ENCODE data around the gene TEKT1. TPM values are rescaled to one million over a fixed set of nuclear protein-coding genes. Genes with fewer than 3 reads are reported as not detected.
"Not testable (repeated sequence)": the region's sequence is repeated elsewhere in the genome, so short reads cannot be mapped to it uniquely, and the experiment has no call there.

TEKT1 gene
- total RNA-seq, 2 experiments from 2014 or later = not detected

- POLR2A ChIA-PET; ATAC-seq (ENCODE audit: low read depth); H3K27ac Mint-ChIP-seq; H3K4me3 Mint-ChIP-seq; H3K9me3 Mint-ChIP-seq; H3K36me3 Mint-ChIP-seq; H3K4me1 Mint-ChIP-seq; DNase-seq: not testable (repeated sequence)
- peaks cover 47% of the 10 kb centered on the region for H3K27me3 Mint-ChIP-seq
These were observed 17.1 kb upstream of the TEKT1 start for GRCh38 chr17:6848545-6849179.

DNA sequence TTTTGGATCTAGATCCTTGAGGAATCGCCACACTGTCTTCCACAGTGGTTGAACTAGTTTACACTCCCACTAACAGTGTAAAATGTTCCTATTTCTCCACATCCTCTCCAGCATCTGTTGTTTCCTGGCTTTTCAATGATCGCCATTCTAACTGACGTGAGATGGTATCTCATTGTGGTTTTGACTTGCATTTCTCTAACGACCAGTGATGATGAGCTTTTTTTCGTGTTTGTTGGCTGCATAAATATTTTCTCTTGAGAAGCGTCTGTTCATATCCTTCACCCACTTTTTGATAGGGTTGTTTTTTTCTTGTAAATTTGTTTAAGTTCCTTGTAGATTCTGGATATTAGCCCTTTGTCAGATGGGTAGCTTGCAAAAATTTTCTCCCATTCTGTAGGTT lies 14.6 kb upstream of the TEKT1 start:
- H3K9me3 Mint-ChIP-seq; DNase-seq; H3K4me1 Mint-ChIP-seq; H3K36me3 Mint-ChIP-seq; H3K27ac Mint-ChIP-seq; H3K4me3 Mint-ChIP-seq; ATAC-seq (ENCODE audit: low read depth); POLR2A ChIA-PET: not testable (repeated sequence)
- H3K27me3 Mint-ChIP-seq = peaks cover 50% of the 10 kb centered on the region

DNA sequence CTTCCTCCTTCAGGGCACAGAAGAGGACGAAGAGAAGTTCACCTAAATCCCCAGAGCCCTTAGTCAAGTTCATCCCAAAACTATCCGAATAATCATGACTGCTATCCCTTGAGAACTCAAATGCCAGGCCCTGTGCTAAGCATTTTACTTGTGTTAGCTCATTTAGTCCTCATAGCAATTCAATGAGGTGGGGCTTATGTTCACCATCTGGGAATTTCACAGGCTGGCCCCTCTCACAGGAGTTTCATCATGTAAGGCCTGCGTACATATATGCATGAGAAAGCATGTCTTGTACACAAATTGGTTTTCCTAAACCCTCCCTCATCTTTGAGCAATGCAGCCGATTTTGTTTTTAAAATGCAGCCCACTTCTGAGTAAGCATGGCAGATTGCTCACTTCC lies 12.9 kb upstream of the TEKT1 start:
- H3K36me3 Mint-ChIP-seq; H3K9me3 Mint-ChIP-seq; H3K4me1 Mint-ChIP-seq; H3K4me3 Mint-ChIP-seq; POLR2A ChIA-PET; H3K27ac Mint-ChIP-seq; DNase-seq; ATAC-seq (ENCODE audit: low read depth): not testable (repeated sequence)
- H3K27me3 Mint-ChIP-seq = peaks cover 58% of the 10 kb centered on the region

GRCh38 chr17:6843241-6843880 lies 11.8 kb upstream of the TEKT1 start:
- H3K4me1 Mint-ChIP-seq = peaks cover 7% of the 10 kb centered on the region
- POLR2A ChIA-PET = interaction anchor here (0.5 to 0.9 kb wide), 2 partner anchors 67 to 90 kb away, joined by 3 to 4 read pairs; no protein-coding TSS in a partner anchor
- H3K36me3 Mint-ChIP-seq = no peaks in the 10 kb centered on the region
- H3K9me3 Mint-ChIP-seq = no peaks in the 10 kb centered on the region
- peaks cover 68% of the 10 kb centered on the region for H3K27me3 Mint-ChIP-seq
- no peak overlapping the region for H3K4me3 Mint-ChIP-seq
- ATAC-seq (ENCODE audit: low read depth) = no peak
- DNase-seq = no peak
- H3K27ac Mint-ChIP-seq = no peak overlapping the region

DNA sequence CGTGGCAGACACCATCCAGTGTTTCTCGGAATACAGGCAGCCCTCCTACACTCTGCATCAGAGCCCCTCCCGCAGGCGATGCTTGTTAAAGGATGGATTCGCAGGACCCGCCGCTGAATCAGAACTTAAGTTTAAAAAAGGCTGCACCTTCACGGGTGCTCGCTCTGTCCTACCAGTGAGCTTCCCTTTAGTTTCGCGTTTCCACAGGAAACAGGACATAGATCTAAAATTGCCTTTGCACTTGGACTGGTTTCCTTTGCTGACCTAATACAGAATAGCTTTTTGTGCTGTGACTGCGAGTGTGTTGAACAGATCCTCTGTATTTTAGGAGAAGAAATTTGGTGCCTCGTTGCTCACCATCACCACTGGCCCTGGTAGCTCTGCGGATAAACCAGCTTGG lies 10.2 kb upstream of the TEKT1 start:
- DNase-seq; H3K9me3 Mint-ChIP-seq; ATAC-seq (ENCODE audit: low read depth); POLR2A ChIA-PET; H3K4me3 Mint-ChIP-seq; H3K4me1 Mint-ChIP-seq; H3K27ac Mint-ChIP-seq; H3K36me3 Mint-ChIP-seq: not testable (repeated sequence)
- H3K27me3 Mint-ChIP-seq = peaks cover 65% of the 10 kb centered on the region

- no peak for ATAC-seq (ENCODE audit: low read depth)
- H3K27ac Mint-ChIP-seq = no peak overlapping the region
- peaks cover 3% of the 10 kb centered on the region for H3K4me1 Mint-ChIP-seq
- H3K9me3 Mint-ChIP-seq = no peaks in the 10 kb centered on the region
- peaks cover 76% of the 10 kb centered on the region for H3K27me3 Mint-ChIP-seq
- no peak overlapping the region for H3K4me3 Mint-ChIP-seq
- no peak for DNase-seq
- POLR2A ChIA-PET = no interaction called here
- H3K36me3 Mint-ChIP-seq = no peaks in the 10 kb centered on the region
These were observed 1.0 kb downstream of the TEKT1 start for GRCh38 chr17:6830383-6830986.

DNA sequence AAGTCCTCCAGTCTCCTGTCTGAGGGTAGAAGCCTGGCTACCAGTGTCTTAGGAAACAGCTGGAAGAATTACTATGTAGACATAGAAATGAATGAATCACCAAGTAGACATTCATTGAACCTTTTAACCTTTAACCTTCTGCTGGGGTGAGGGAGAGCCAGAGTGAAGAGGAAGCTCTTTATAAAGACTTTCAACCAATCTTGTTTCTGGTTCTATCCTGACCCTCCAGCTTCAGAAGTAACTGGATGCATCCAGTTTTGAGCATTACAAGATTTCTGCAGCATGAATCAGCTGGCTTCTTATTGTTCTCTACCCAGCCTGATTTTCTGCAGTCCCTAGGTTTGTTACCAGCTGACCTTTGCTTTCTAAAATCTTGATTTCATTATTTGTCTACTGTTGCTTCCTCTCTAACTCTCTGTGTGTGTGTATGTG lies 8.5 kb downstream of the TEKT1 start:
- H3K4me1 Mint-ChIP-seq = no peaks in the 10 kb centered on the region
- no peak for DNase-seq
- H3K4me3 Mint-ChIP-seq = no peak overlapping the region
- no peaks in the 10 kb centered on the region for H3K9me3 Mint-ChIP-seq
- no peaks in the 10 kb centered on the region for H3K36me3 Mint-ChIP-seq
- no peak overlapping the region for H3K27ac Mint-ChIP-seq
- no peak for ATAC-seq (ENCODE audit: low read depth)
- H3K27me3 Mint-ChIP-seq = peaks cover 59% of the 10 kb centered on the region
- POLR2A ChIA-PET = no interaction called here

- POLR2A ChIA-PET = no interaction called here
- ATAC-seq (ENCODE audit: low read depth) = no peak
- Mint-ChIP-seq H3K27ac (no peak overlapping the region), H3K4me1 (no peaks in the 10 kb centered on the region), H3K27me3 (peaks cover 42% of the 10 kb centered on the region), H3K9me3 (no peaks in the 10 kb centered on the region), H3K36me3 (no peaks in the 10 kb centered on the region), H3K4me3 (no peak overlapping the region)
- no peak for DNase-seq
These were observed 12.6 kb downstream of the TEKT1 start for GRCh38 chr17:6818938-6819337.

GRCh38 chr17:6816368-6816767 lies 15.2 kb downstream of the TEKT1 start:
- POLR2A ChIA-PET; H3K4me1 Mint-ChIP-seq; H3K27ac Mint-ChIP-seq; H3K9me3 Mint-ChIP-seq; DNase-seq; ATAC-seq (ENCODE audit: low read depth); H3K4me3 Mint-ChIP-seq; H3K36me3 Mint-ChIP-seq: not testable (repeated sequence)
- peaks cover 26% of the 10 kb centered on the region for H3K27me3 Mint-ChIP-seq

DNA sequence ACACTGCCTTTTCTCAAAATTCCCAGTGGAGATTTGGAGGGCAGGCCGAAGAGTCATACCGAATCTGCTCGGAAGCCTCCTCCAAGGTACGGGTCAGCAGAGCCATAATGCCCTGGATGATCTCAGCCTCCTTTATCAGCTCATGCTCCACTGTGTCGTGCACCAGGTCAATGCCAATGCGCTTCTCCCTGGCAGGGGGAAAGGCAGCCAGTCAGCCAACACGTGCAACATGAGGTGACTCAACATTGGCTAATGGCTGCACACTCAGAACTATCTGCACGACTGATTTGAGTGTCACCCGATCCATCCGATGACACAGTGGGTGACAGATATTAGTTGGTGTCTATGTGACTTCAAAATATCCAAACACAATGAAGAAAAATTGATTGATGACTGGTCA lies 15.8 kb downstream of the TEKT1 start:
- Mint-ChIP-seq H3K36me3 (no peaks in the 10 kb centered on the region), H3K4me1 (no peaks in the 10 kb centered on the region), H3K27ac (no peak overlapping the region), H3K27me3 (peaks cover 26% of the 10 kb centered on the region), H3K4me3 (no peak overlapping the region), H3K9me3 (no peaks in the 10 kb centered on the region)
- DNase-seq (no peak), ATAC-seq (ENCODE audit: low read depth) (no peak)
- POLR2A ChIA-PET = no interaction called here

DNA sequence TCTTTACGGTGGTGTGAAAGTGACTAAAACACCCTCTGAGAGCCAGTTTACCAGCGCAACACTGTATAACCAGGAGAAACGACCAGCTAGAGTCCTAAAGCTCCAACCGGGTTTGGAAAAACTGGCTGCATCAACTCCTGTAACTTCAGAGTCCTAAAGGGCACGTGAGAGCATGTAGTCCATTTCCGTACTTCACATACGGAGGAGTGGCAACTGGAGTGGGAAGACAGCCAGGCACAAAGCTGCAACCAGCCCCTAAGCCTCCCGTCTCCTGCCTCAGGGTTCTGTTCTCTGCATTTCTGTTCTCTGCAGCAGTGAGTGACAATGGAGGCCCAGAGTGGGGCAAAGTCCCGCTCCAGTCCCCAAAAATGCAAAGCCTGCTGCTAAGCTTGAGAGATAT lies 19.2 kb downstream of the TEKT1 start:
- no peak for ATAC-seq (ENCODE audit: low read depth)
- POLR2A ChIA-PET = no interaction called here

DNA sequence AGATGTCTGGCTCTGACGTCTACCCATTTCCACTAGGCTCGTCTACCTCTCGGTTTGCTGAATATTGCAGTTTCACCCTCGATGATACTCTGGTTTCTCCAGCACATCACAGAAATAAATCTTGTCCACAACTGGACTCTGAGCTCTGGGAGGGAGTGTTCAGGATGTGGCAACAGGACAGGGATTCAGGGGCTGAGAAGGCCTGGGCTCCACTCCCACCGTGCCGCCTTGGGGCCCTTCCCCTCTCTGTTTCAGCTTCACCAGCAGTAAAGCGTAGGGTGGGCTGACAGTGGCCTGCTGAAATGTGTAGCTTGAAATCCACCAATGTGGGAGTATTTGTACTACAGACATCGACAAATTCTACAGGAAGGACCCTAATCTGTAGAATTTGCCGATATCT lies 20.0 kb downstream of the TEKT1 start:
- Mint-ChIP-seq H3K27me3 (peaks cover 20% of the 10 kb centered on the region), H3K4me3 (no peak overlapping the region), H3K4me1 (no peaks in the 10 kb centered on the region), H3K9me3 (no peaks in the 10 kb centered on the region), H3K36me3 (no peaks in the 10 kb centered on the region), H3K27ac (no peak overlapping the region)
- DNase-seq (no peak), ATAC-seq (ENCODE audit: low read depth) (no peak)
- POLR2A ChIA-PET = interaction anchor here (0.6 kb wide), 1 partner anchor 55 kb away, joined by 4 read pairs; no protein-coding TSS in a partner anchor

More for the DNA sequence above, 19.2 kb downstream of the TEKT1 start:
- Mint-ChIP-seq H3K9me3 (no peaks in the 10 kb centered on the region), H3K27me3 (peaks cover 19% of the 10 kb centered on the region), H3K4me1 (no peaks in the 10 kb centered on the region), H3K4me3 (no peak overlapping the region), H3K36me3 (no peaks in the 10 kb centered on the region), H3K27ac (no peak overlapping the region)
- DNase-seq = no peak

- Mint-ChIP-seq H3K9me3 (no peaks in the 10 kb centered on the region), H3K27ac (no peak overlapping the region), H3K4me3 (no peak overlapping the region), H3K4me1 (no peaks in the 10 kb centered on the region), H3K27me3 (peaks cover 34% of the 10 kb centered on the region), H3K36me3 (no peaks in the 10 kb centered on the region)
- DNase-seq (no peak), ATAC-seq (ENCODE audit: low read depth) (no peak)
- POLR2A ChIA-PET = no interaction called here
These were observed 31.0 kb downstream of the TEKT1 start for GRCh38 chr17:6800422-6801027.

DNA sequence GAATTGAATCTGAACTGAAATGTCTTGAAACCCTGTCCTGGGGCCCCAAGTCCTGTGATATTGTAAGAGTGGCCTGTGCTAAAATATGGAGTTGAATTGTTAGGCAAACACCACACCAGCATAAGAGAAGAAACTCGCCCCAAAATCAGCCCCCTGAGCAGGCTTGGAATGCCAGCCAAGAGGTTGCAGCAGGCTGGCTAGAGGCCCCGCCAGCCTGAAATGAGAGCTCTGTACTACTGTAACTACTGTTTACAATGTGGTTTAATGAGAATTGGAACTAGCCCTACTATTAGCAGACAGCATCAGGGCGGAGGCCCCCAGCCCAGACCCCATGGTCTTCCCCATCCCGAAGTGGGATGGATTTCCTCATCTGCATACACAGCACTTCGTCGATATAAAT lies 31.8 kb downstream of the TEKT1 start:
- POLR2A ChIA-PET = no interaction called here
- H3K36me3 Mint-ChIP-seq = no peaks in the 10 kb centered on the region
- no peaks in the 10 kb centered on the region for H3K4me1 Mint-ChIP-seq
- H3K9me3 Mint-ChIP-seq = no peaks in the 10 kb centered on the region
- peaks cover 33% of the 10 kb centered on the region for H3K27me3 Mint-ChIP-seq
- no peak overlapping the region for H3K27ac Mint-ChIP-seq
- no peak for ATAC-seq (ENCODE audit: low read depth)
- H3K4me3 Mint-ChIP-seq = no peak overlapping the region
- DNase-seq = no peak
